HFFc6 (cell line): ENCODE results near the gene ADCY2. TPM values are rescaled to one million over a fixed set of nuclear protein-coding genes. Genes with fewer than 3 reads are reported as not detected.
"Not testable (repeated sequence)": the region's sequence is repeated elsewhere in the genome, so short reads cannot be mapped to it uniquely, and the experiment has no call there.

Source experiments
- DNase-seq: peaks from one replicate; pipeline ENCODE4 v3.0.0-alpha.2; 2018
- H3K27ac Mint-ChIP-seq: 2 replicates; pipeline ENCODE4 v1.8.0; 2020; ENCODE audit warnings: mild to moderate bottlenecking, mixed read lengths
- H3K27me3 Mint-ChIP-seq: 2 replicates; pipeline ENCODE4 v1.8.0; 2021; ENCODE audit warnings: mild to moderate bottlenecking, moderate library complexity, mixed read lengths; ENCODE audit not compliant: insufficient read depth
- H3K36me3 Mint-ChIP-seq: 2 replicates; pipeline ENCODE4 v1.8.0; 2021; ENCODE audit warnings: low read depth, mixed read lengths
- H3K4me1 Mint-ChIP-seq: 2 replicates; pipeline ENCODE4 v1.8.0; 2020; ENCODE audit warnings: low read depth, mixed read lengths
- H3K4me3 Mint-ChIP-seq: 2 replicates; pipeline ENCODE4 v1.8.0; 2020; ENCODE audit warnings: mild to moderate bottlenecking, moderate library complexity, mixed read lengths
- H3K9me3 Mint-ChIP-seq: 2 replicates; pipeline ENCODE4 v1.8.0; 2020; ENCODE audit warnings: mild to moderate bottlenecking, mixed read lengths
- CTCF ChIP-seq: fragments of 200-600 bp; sonication (generic); IDR thresholded peaks from 2 replicates; pipeline ENCODE4 v1.5.0; 2021; ENCODE audit warnings: antibody characterized with exemption, mild to moderate bottlenecking
- total RNA-seq, 6 experiments: library from RNA; stranded (reverse); fragmentation: NEBNext Ultra II Directional; extraction: Animal tissue kit (Norgen Biotek cat#: 25700); gene quantifications; 2 replicates in 1 of 6; 3 replicates in 5 of 6; pipeline ENCODE4 v1.2.3, GENCODE V29; 2021

ADCY2 gene
- total RNA-seq, 6 experiments from 2014 or later, result not detected

GRCh38 chr5:7419846-7420245 is 23.9 kb downstream of the ADCY2 start:
- no peak for DNase-seq
- Mint-ChIP-seq H3K27me3 (peaks cover 2% of the 10 kb centered on the region; the same call in 1 of the 2 replicates), H3K27ac (no peak overlapping the region), H3K36me3 (peaks cover 4% of the 10 kb centered on the region; the same call in 1 of the 2 replicates), H3K4me3 (no peak overlapping the region), H3K9me3 (peaks cover 26% of the 10 kb centered on the region), H3K4me1 (no peaks in the 10 kb centered on the region)
- TF ChIP-seq CTCF, result no peak

GRCh38 chr5:7420510-7421280 is 24.8 kb downstream of the ADCY2 start:
- TF ChIP-seq CTCF, result no peak
- Mint-ChIP-seq H3K4me3 (no peak overlapping the region), H3K27ac (no peak overlapping the region), H3K36me3 (peaks cover 4% of the 10 kb centered on the region; the same call in 1 of the 2 replicates), H3K27me3 (peaks cover 1% of the 10 kb centered on the region; the same call in 1 of the 2 replicates), H3K4me1 (no peaks in the 10 kb centered on the region), H3K9me3 (peaks cover 26% of the 10 kb centered on the region)
- no peak for DNase-seq

GRCh38 chr5:7422316-7423106 is 26.6 kb downstream of the ADCY2 start:
- no peak for TF ChIP-seq CTCF
- Mint-ChIP-seq H3K27me3 (no peaks in the 10 kb centered on the region), H3K27ac (no peak overlapping the region), H3K9me3 (peaks cover 31% of the 10 kb centered on the region), H3K4me1 (no peaks in the 10 kb centered on the region), H3K4me3 (no peak overlapping the region), H3K36me3 (peaks cover 4% of the 10 kb centered on the region; the same call in 1 of the 2 replicates)
- no peak for DNase-seq

GRCh38 chr5:7423231-7423630 is 27.3 kb downstream of the ADCY2 start:
- H3K27me3 Mint-ChIP-seq, H3K27ac Mint-ChIP-seq, DNase-seq, H3K4me3 Mint-ChIP-seq, H3K4me1 Mint-ChIP-seq, H3K36me3 Mint-ChIP-seq: not testable (repeated sequence)
- H3K9me3 Mint-ChIP-seq, result peaks cover 33% of the 10 kb centered on the region

GRCh38 chr5:7425830-7426229 is 29.9 kb downstream of the ADCY2 start:
- no peak for TF ChIP-seq CTCF
- no peaks in the 10 kb centered on the region for H3K27me3 Mint-ChIP-seq
- H3K9me3 Mint-ChIP-seq, result peaks cover 36% of the 10 kb centered on the region
- H3K4me1 Mint-ChIP-seq, result no peaks in the 10 kb centered on the region
- no peak overlapping the region for H3K4me3 Mint-ChIP-seq
- H3K36me3 Mint-ChIP-seq, result peaks cover 4% of the 10 kb centered on the region; the same call in 1 of the 2 replicates
- no peak for DNase-seq
- no peak overlapping the region for H3K27ac Mint-ChIP-seq

GRCh38 chr5:7426284-7426683 is 30.3 kb downstream of the ADCY2 start:
- H3K4me1 Mint-ChIP-seq, result no peaks in the 10 kb centered on the region
- DNase-seq, result no peak
- H3K36me3 Mint-ChIP-seq, result peaks cover 3% of the 10 kb centered on the region; the same call in 1 of the 2 replicates
- H3K9me3 Mint-ChIP-seq, result peaks cover 33% of the 10 kb centered on the region
- no peak overlapping the region for H3K27ac Mint-ChIP-seq
- no peak overlapping the region for H3K4me3 Mint-ChIP-seq
- TF ChIP-seq CTCF, result no peak
- H3K27me3 Mint-ChIP-seq, result no peaks in the 10 kb centered on the region
